ENCODE results near the gene CRIP2. TPM values are rescaled to one million over a fixed set of nuclear protein-coding genes. Genes with fewer than 3 reads are reported as not detected.

Gene CRIP2
- total and polyA plus RNA-seq, 2 of the 13 experiments (the other 11 are each of a cell fraction or from before 2014, with no cell fraction given), result 31.6 to 37.9 TPM

DNA sequence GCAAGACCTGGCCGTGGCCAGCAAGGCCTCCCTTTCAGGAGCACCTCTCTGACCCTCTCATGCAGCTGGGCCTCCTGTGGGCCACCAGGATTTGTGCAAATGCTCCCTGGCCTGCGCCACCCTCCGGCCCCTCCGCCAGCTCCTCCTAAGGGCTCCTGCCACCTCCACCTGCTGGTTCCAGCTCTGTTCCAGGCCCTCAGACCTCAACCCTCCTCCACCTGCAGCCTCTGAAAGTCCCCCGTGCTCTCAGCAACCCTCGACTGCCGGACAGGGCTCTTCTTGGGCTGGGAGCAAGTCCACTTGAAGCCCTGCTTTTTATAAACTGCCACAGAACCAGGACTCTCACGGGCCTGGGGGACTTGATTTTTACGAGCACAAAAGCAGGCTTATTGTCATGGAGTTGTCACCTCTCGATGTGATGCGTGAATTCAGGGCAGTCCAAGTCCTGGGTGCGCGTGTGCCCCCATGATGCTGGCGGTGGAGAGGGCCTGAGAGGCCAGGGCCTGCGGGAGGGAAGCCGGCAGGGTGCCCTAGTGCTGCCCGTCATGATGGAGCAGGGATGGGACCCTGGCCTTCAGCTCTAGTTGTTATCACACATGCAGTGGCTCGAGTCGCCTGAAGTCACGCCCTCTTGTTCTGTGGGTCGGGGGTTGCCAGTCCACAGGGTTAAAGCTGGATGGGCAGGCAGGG lies 25.6 kb downstream of the CRIP2 start (continued):
- TF ChIP-seq ARHGAP35 (CRISPR knock-in tag; IDR thresholded peaks at IDR 0.05; ENCODE audit: borderline replicate concordance) (0 out of 2 replicates have a peak, but pooled peaks have one; percentile 11), NONO (IDR thresholded peaks at IDR 0.05) (no peak), NONO (CRISPR knock-in tag; conservative IDR thresholded peaks at IDR 0.05) (no peak), ZC3H13 (CRISPR knock-in tag; IDR thresholded peaks at IDR 0.05) (0 out of 2 replicates have a peak, but pooled peaks have one; percentile 11), ZNF570 (CRISPR knock-in tag; IDR thresholded peaks at IDR 0.05; ENCODE audit: borderline replicate concordance) (no peak), ZNF816 (CRISPR knock-in tag; IDR thresholded peaks at IDR 0.05; ENCODE audit: borderline replicate concordance) (no peak), BRD4 (CRISPR knock-in tag; IDR thresholded peaks at IDR 0.05) (peak; percentile 21; the same call in 1 of the 2 replicates), ZNF501 (CRISPR knock-in tag; IDR thresholded peaks at IDR 0.05) (peak; percentile 40; the same call in 1 of the 2 replicates), AGO2 (optimal IDR thresholded peaks at IDR 0.05; ENCODE audit: low read depth, low read length) (peak; percentile 72), AGO1 (IDR thresholded peaks at IDR 0.05; ENCODE audit: low read depth, low read length, poor library complexity, severe bottlenecking) (peak; percentile 18), ZIK1 (CRISPR knock-in tag; IDR thresholded peaks at IDR 0.05; ENCODE audit: borderline replicate concordance, low read depth) (peak; percentile 9; the same call in 1 of the 2 replicates), MTA3 (CRISPR knock-in tag; IDR thresholded peaks at IDR 0.05) (no peak), ZNF788 (CRISPR knock-in tag; IDR thresholded peaks at IDR 0.05; ENCODE audit: borderline replicate concordance) (0 out of 2 replicates have a peak, but pooled peaks have one; percentile 19), SP2 (CRISPR knock-in tag; IDR thresholded peaks at IDR 0.05) (peak; percentile 34), ZNF616 (CRISPR knock-in tag; IDR thresholded peaks at IDR 0.05; ENCODE audit: low read depth) (peak; percentile 32; the same call in 1 of the 2 replicates), ZNF703 (CRISPR knock-in tag; IDR thresholded peaks at IDR 0.05; ENCODE audit: borderline replicate concordance) (0 out of 2 replicates have a peak, but pooled peaks have one; percentile 17)
- TF ChIP-seq, protein P1, sequence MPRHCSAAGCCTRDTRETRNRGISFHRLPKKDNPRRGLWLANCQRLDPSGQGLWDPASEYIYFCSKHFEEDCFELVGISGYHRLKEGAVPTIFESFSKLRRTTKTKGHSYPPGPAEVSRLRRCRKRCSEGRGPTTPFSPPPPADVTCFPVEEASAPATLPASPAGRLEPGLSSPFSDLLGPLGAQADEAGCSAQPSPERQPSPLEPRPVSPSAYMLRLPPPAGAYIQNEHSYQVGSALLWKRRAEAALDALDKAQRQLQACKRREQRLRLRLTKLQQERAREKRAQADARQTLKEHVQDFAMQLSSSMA (CRISPR knock-in tag; IDR thresholded peaks at IDR 0.05), result 0 out of 2 replicates have a peak, but pooled peaks have one; percentile 10
- TF ChIP-seq, protein P2, sequence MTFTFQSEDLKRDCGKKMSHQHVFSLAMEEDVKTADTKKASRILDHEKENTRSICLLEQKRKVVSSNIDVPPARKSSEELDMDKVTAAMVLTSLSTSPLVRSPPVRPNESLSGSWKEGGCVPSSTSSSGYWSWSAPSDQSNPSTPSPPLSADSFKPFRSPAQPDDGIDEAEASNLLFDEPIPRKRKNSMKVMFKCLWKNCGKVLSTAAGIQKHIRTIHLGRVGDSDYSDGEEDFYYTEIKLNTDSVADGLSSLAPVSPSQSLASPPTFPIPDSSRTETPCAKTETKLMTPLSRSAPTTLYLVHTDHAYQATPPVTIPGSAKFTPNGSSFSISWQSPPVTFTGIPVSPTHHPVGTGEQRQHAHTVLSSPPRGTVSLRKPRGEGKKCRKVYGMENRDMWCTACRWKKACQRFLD (CRISPR knock-in tag; IDR thresholded peaks at IDR 0.05; ENCODE audit: borderline replicate concordance), result peak; percentile 24; the same call in 1 of the 2 replicates
- TF ChIP-seq, protein P3, sequence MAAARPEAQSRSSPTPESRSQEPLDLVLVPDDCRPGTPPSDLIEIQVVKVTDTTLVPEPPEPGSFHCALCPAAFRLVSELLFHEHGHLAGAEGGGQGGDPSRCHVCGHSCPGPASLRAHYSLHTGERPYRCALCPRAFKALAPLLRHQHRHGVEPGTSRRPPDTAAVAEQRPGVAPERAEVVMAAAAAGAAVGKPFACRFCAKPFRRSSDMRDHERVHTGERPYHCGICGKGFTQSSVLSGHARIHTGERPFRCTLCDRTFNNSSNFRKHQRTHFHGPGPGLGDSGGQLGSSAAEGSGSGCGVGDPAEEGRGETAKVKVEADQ (CRISPR knock-in tag; IDR thresholded peaks at IDR 0.05; ENCODE audit: borderline replicate concordance), result 0 out of 2 replicates have a peak, but pooled peaks have one; percentile 21

All from HepG2 (cell line).